Neuronal stem cell (in vitro differentiated cells): ENCODE data around the gene SLC39A6.
"Not testable (repeated sequence)": the region's sequence is repeated elsewhere in the genome, so short reads cannot be mapped to it uniquely, and the experiment has no call there.

Experiments used
- DNase-seq: peaks from one replicate; pipeline ENCODE4 v3.0.0-alpha.2; 2013; ENCODE audit warnings: low spot score
- H2AFZ ChIP-seq: one replicate; pipeline ENCODE4 v1.6.1; 2013; ENCODE audit warnings: mild to moderate bottlenecking, low read length, inconsistent platforms
- H2AK5ac ChIP-seq: 2 replicates; pipeline ENCODE4 v1.6.1; 2013; ENCODE audit warnings: low read depth, mild to moderate bottlenecking, inconsistent platforms, low read length, moderate library complexity, mixed read lengths
- H2BK120ac ChIP-seq: 2 replicates; pipeline ENCODE4 v1.6.1; 2013; ENCODE audit warnings: low read depth, mild to moderate bottlenecking, inconsistent platforms, low read length, moderate library complexity, mixed read lengths
- H2BK12ac ChIP-seq: one replicate; pipeline ENCODE4 v1.6.1; 2013; ENCODE audit warnings: low read length, inconsistent platforms
- H2BK15ac ChIP-seq: 2 replicates; pipeline ENCODE4 v1.6.1; 2013; ENCODE audit warnings: mild to moderate bottlenecking, low read length, inconsistent platforms, mixed read lengths
- H2BK5ac ChIP-seq: one replicate; pipeline ENCODE4 v1.6.1; 2013; ENCODE audit warnings: inconsistent platforms, mild to moderate bottlenecking, low read length, moderate library complexity
- H3K14ac ChIP-seq: one replicate; pipeline ENCODE4 v1.6.1; 2013; ENCODE audit warnings: low read length, inconsistent platforms
- H3K18ac ChIP-seq: 2 replicates; pipeline ENCODE4 v1.6.1; 2013; ENCODE audit warnings: low read length, inconsistent platforms
- H3K23ac ChIP-seq: 2 replicates; pipeline ENCODE4 v1.6.1; 2013; ENCODE audit warnings: low read depth, mild to moderate bottlenecking, mixed read lengths, low read length, inconsistent platforms; ENCODE audit not compliant: poor library complexity
- H3K27ac ChIP-seq: replicated peaks from 3 replicates; pipeline ENCODE4 v1.5.1; 2013; ENCODE audit warnings: low read length, inconsistent platforms
- H3K27me3 ChIP-seq, 3 experiments: 2 replicates each; pipeline ENCODE4 v1.6.1; 2013; ENCODE audit warnings: low read length in 3 of 3, mild to moderate bottlenecking in 2 of 3, inconsistent platforms in 1 of 3, low read depth in 1 of 3, mixed read lengths in 1 of 3, moderate library complexity in 1 of 3; ENCODE audit not compliant: control insufficient read depth in 3 of 3, insufficient read depth in 3 of 3
- H3K36me3 ChIP-seq, 2 donors: replicated peaks in 1 of 2; 2 replicates each; pipeline ENCODE4 v1.6.1; 2013; ENCODE audit warnings: low read length in 2 of 2; ENCODE audit not compliant: control insufficient read depth in 2 of 2, insufficient read depth in 2 of 2
- H3K4ac ChIP-seq: 2 replicates; pipeline ENCODE4 v1.6.1; 2013; ENCODE audit warnings: inconsistent platforms, mild to moderate bottlenecking, low read length, moderate library complexity
- H3K4me1 ChIP-seq, 2 donors: 1 replicate in 1 of 2; 2 replicates in 1 of 2; pipeline ENCODE4 v1.6.1; 2013; ENCODE audit warnings: low read length in 2 of 2, low read depth in 1 of 2; ENCODE audit not compliant: control insufficient read depth in 2 of 2, insufficient read depth in 1 of 2
- H3K4me2 ChIP-seq: one replicate; pipeline ENCODE4 v1.6.1; 2013; ENCODE audit warnings: mild to moderate bottlenecking, low read length, inconsistent platforms; ENCODE audit not compliant: insufficient read depth, poor library complexity, severe bottlenecking
- H3K4me3 ChIP-seq, 2 donors: 2 replicates each; pipeline ENCODE4 v1.5.1; 2013; ENCODE audit warnings: low read length in 2 of 2, mild to moderate bottlenecking in 2 of 2, inconsistent platforms in 1 of 2, moderate library complexity in 1 of 2
- H3K79me1 ChIP-seq: one replicate; pipeline ENCODE4 v1.6.1; 2013; ENCODE audit warnings: low read depth, mild to moderate bottlenecking, inconsistent platforms, low read length, moderate library complexity
- H3K9ac ChIP-seq: one replicate; pipeline ENCODE4 v1.6.1; 2013; ENCODE audit warnings: mild to moderate bottlenecking, low read depth, low read length, inconsistent platforms; ENCODE audit not compliant: poor library complexity
- H3K9me3 ChIP-seq, 2 donors: replicated peaks in 1 of 2; 2 replicates each; pipeline versions ENCODE3 to v1.6.1; 2013; ENCODE audit warnings: low read length in 2 of 2, mild to moderate bottlenecking in 2 of 2, inconsistent platforms in 1 of 2, low read depth in 1 of 2, mixed read lengths in 1 of 2, moderate library complexity in 1 of 2; ENCODE audit not compliant: control insufficient read depth in 2 of 2, insufficient read depth in 1 of 2
- H4K8ac ChIP-seq: one replicate; pipeline ENCODE4 v1.6.1; 2013; ENCODE audit warnings: low read depth, mild to moderate bottlenecking, inconsistent platforms, low read length, moderate library complexity
- H4K91ac ChIP-seq: one replicate; pipeline ENCODE4 v1.6.1; 2013; ENCODE audit warnings: low read length, low read depth, mild to moderate bottlenecking, inconsistent platforms; ENCODE audit not compliant: poor library complexity
- WGBS, 2 donors: extraction: QIAGEN DNeasy Blood & Tissue Kit; methylation state at CpG; one replicate each; pipeline ENCODE4 v1.1.7; 2013; ENCODE audit warnings: missing lambda C conversion rate in 2 of 2, mixed read lengths in 1 of 2; ENCODE audit not compliant: insufficient read length in 2 of 2, insufficient replicate concordance in 1 of 2; ENCODE audit errors: extremely low coverage in 2 of 2; 5-methylcytosine and 5-hydroxymethylcytosine counted together

Gene SLC39A6

DNA sequence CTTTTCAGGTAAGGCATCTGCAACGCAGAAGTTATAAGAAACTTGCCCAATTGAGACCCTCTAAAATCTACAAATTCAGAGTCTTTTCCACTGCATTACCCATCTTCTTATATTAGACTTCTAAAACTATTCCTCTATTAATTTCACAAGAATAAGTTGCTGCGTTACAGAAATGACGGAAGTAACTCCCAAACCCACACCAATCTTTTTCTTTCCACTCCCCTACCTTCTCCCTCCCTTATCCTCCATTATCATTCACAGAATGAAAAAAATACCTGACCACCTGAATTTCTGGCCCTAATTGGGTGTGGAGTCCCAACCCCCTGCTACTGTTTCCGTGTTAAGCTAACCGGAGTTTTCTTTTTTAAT is 62.5 kb downstream of the SLC39A6 start:
- H2AK5ac ChIP-seq: no peak overlapping the region
- H3K4ac ChIP-seq: no peak overlapping the region
- H3K79me1 ChIP-seq: peaks cover 1% of the 10 kb centered on the region
- no peak overlapping the region for H4K91ac ChIP-seq
- WGBS, 2 donors: no CpG with 5 or more reads among the region's 5 CpGs
- no peak overlapping the region for H2BK5ac ChIP-seq
- peaks cover 0 to 1% of the 10 kb centered on the region in 2 donors for H3K4me1 ChIP-seq
- no peak overlapping the region for H2BK120ac ChIP-seq
- peak overlapping the region; percentile 91 for H2AFZ ChIP-seq
- H3K4me3 ChIP-seq: peak overlapping the region; percentile 96 to 100
- peak overlapping the region; percentile 32 for H3K4me2 ChIP-seq
- H3K27ac ChIP-seq: no peak overlapping the region
- no peak for DNase-seq
- no peak overlapping the region for H3K9ac ChIP-seq
- H2BK15ac ChIP-seq: no peak overlapping the region
- H3K18ac ChIP-seq: no peak overlapping the region
- H3K36me3 ChIP-seq: peaks cover 3 to 11% of the 10 kb centered on the region in 2 donors
- H2BK12ac ChIP-seq: no peak overlapping the region
- H3K9me3 ChIP-seq: no peaks in the 10 kb centered on the region
- no peak overlapping the region for H3K23ac ChIP-seq
- no peaks in the 10 kb centered on the region for H3K27me3 ChIP-seq
- H3K14ac ChIP-seq: no peak overlapping the region
- no peak overlapping the region for H4K8ac ChIP-seq

DNA sequence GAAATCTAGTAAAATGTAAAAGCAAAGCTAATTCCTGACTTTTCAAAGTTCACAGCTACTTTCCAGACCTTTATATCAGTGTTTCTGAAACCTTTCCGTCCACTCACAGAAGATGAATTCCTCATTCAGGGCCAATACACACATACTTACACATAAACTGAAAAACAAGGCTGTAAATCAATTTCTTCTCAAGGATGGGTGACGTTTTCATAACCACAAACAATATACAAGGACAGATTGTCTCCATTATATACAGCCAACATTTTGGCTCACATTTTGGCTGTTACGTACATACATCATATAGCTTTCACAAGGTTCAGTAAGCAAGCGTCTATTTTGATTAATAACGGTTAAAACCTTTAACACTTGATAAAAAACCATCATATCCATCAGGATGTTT is 63.1 kb downstream of the SLC39A6 start:
- no peak overlapping the region for H2AFZ ChIP-seq
- H2BK5ac ChIP-seq: no peak overlapping the region
- peak overlapping the region in 1 of 2 donors; percentile 96 for H3K4me3 ChIP-seq
- no peak for DNase-seq
- no peak overlapping the region for H3K4me2 ChIP-seq
- no peak overlapping the region for H2BK15ac ChIP-seq
- peaks cover 0 to 1% of the 10 kb centered on the region in 2 donors for H3K4me1 ChIP-seq
- H3K4ac ChIP-seq: no peak overlapping the region
- no peak overlapping the region for H4K91ac ChIP-seq
- no peak overlapping the region for H2BK120ac ChIP-seq
- H3K27ac ChIP-seq: no peak overlapping the region
- WGBS, 2 donors: no CpG with 5 or more reads among the region's 5 CpGs
- H3K27me3 ChIP-seq: no peaks in the 10 kb centered on the region
- no peak overlapping the region for H3K18ac ChIP-seq
- H3K9me3 ChIP-seq: no peaks in the 10 kb centered on the region
- H3K23ac ChIP-seq: no peak overlapping the region
- peaks cover 3 to 11% of the 10 kb centered on the region in 2 donors for H3K36me3 ChIP-seq
- no peak overlapping the region for H3K14ac ChIP-seq
- H3K9ac ChIP-seq: no peak overlapping the region
- H4K8ac ChIP-seq: no peak overlapping the region
- H2BK12ac ChIP-seq: no peak overlapping the region
- H2AK5ac ChIP-seq: no peak overlapping the region
- peaks cover 1% of the 10 kb centered on the region for H3K79me1 ChIP-seq

DNA sequence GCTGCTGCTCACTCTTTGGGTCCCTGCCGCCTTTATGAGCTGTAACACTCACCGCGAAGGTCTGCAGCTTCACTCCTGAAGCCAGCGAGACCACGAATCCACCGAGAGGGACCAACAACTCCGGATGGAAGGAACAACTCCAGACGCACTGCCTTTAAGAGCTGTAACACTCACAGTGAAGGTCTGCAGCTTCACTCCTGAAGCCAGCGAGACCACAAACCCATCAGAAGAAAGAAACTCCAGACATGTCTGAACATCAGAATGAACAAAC is 64.4 kb downstream of the SLC39A6 start:
- not testable (repeated sequence) for H3K4me1 ChIP-seq, H2AFZ ChIP-seq, H3K4me2 ChIP-seq, DNase-seq, H3K23ac ChIP-seq, H3K9ac ChIP-seq, H2BK5ac ChIP-seq, H2BK120ac ChIP-seq, H3K27ac ChIP-seq, H3K27me3 ChIP-seq, H3K4ac ChIP-seq, H2AK5ac ChIP-seq, H2BK15ac ChIP-seq, H3K4me3 ChIP-seq, H4K8ac ChIP-seq, H3K18ac ChIP-seq, H3K9me3 ChIP-seq, H4K91ac ChIP-seq, H3K79me1 ChIP-seq, H2BK12ac ChIP-seq, H3K14ac ChIP-seq
- no CpG with 5 or more reads among the region's 9 CpGs for WGBS, 2 donors
- H3K36me3 ChIP-seq: peaks cover 3 to 11% of the 10 kb centered on the region in 2 donors

DNA sequence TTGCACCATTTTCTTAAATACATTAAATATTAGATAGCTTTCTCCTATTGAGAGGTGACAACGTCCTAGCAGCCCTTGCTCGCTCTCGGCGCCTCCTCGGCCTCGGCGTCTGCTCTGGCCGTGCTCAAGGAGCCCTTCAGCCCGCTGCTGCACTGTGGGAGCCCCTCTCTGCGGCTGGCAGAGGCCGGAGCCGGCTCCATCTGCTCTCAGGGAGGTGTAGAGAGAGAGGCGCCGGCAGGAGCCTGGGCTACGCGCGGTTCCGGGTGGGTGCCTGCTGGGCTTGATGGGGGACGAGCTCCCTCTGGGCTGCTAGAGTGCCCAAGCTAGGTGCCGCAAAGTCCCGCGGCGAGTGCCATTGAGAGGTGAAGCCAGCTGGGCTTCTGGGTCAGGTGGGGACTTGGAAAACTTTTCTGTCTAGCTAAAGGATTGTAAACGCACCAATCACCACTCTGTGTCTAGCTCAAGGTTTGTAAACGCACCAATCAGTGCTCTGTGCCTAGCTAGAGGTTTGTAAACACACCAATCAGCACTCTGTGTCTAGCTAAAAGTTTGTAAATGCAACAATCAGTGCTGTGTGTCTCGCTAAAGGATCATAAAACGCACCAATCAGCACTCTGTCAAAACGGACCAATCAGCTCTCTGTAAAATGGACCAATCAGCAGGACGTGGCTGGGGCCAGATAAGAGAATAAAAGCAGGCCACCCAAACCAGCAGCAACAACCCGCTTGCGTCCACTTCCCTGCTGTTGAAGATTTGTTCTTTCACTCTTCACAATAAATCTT is 64.9 kb downstream of the SLC39A6 start:
- Histone ChIP-seq H3K18ac (no peak overlapping the region), H3K27me3 (no peaks in the 10 kb centered on the region), H3K36me3 (peaks cover 3 to 11% of the 10 kb centered on the region in 2 donors), H3K14ac (no peak overlapping the region), H3K4me2 (no peak overlapping the region), H3K4me3 (no peak overlapping the region), H3K9me3 (peaks cover 0 to 6% of the 10 kb centered on the region in 2 donors), H3K4ac (no peak overlapping the region), H2BK120ac (no peak overlapping the region), H2BK5ac (no peak overlapping the region), H2AK5ac (no peak overlapping the region), H4K8ac (no peak overlapping the region), H3K27ac (no peak overlapping the region), H3K4me1 (peaks cover 0 to 1% of the 10 kb centered on the region in 2 donors), H3K9ac (no peak overlapping the region), H4K91ac (no peak overlapping the region), H2BK15ac (no peak overlapping the region), H3K79me1 (peaks cover 1% of the 10 kb centered on the region), H2AFZ (no peak overlapping the region), H2BK12ac (no peak overlapping the region), H3K23ac (no peak overlapping the region)
- DNase-seq: no peak
- WGBS, 2 donors: no CpG with 5 or more reads among the region's 31 CpGs
